Measurements from ENCODE around the gene ADAMTSL1.
A peak's percentile ranks its signal among the peaks of the same experiment; 100 is the strongest.

ADAMTSL1 gene

GRCh38 chr9:18834740-18835361 lies 360.9 kb downstream of the ADAMTSL1 start:
- ATAC-seq (ENCODE audit: insufficient read depth, low read depth), result no peak
- no peak for TF ChIP-seq EZH2 (IDR thresholded peaks at IDR 0.05; ENCODE audit: borderline replicate concordance, low read depth, low read length, severe bottlenecking)
- TF ChIP-seq, protein P1, sequence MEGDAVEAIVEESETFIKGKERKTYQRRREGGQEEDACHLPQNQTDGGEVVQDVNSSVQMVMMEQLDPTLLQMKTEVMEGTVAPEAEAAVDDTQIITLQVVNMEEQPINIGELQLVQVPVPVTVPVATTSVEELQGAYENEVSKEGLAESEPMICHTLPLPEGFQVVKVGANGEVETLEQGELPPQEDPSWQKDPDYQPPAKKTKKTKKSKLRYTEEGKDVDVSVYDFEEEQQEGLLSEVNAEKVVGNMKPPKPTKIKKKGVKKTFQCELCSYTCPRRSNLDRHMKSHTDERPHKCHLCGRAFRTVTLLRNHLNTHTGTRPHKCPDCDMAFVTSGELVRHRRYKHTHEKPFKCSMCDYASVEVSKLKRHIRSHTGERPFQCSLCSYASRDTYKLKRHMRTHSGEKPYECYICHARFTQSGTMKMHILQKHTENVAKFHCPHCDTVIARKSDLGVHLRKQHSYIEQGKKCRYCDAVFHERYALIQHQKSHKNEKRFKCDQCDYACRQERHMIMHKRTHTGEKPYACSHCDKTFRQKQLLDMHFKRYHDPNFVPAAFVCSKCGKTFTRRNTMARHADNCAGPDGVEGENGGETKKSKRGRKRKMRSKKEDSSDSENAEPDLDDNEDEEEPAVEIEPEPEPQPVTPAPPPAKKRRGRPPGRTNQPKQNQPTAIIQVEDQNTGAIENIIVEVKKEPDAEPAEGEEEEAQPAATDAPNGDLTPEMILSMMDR (IDR thresholded peaks at IDR 0.05; ENCODE audit: borderline replicate concordance, extremely low read depth, low read length, poor library complexity, severe bottlenecking), result no peak
- Histone ChIP-seq H3K4me1 (ENCODE audit: insufficient read depth, low read length) (no peaks in the 10 kb centered on the region), H3K79me2 (ENCODE audit: insufficient read depth, low read length) (no peaks in the 10 kb centered on the region), H3K4me2 (ENCODE audit: insufficient read depth, low read length) (no peak overlapping the region), H3K9ac (ENCODE audit: low read depth, low read length) (no peak overlapping the region), H2AFZ (ENCODE audit: low read depth, low read length) (no peak overlapping the region), H3K9me3 (ENCODE audit: insufficient read depth, low read length, severe bottlenecking) (no peaks in the 10 kb centered on the region), H3K4me3 (ENCODE audit: low read depth in 1 of 2, low read length in 2 of 2) (no peak overlapping the region), H3K36me3 (ENCODE audit: insufficient read depth, low read length) (no peaks in the 10 kb centered on the region), H3K27ac (ENCODE audit: low read length) (no peak overlapping the region), H3K27me3 (ENCODE audit: insufficient read depth, low read length, poor library complexity) (no peaks in the 10 kb centered on the region), H4K20me1 (ENCODE audit: insufficient read depth, low read length) (no peaks in the 10 kb centered on the region)
- DNase-seq, result no peak

DNA sequence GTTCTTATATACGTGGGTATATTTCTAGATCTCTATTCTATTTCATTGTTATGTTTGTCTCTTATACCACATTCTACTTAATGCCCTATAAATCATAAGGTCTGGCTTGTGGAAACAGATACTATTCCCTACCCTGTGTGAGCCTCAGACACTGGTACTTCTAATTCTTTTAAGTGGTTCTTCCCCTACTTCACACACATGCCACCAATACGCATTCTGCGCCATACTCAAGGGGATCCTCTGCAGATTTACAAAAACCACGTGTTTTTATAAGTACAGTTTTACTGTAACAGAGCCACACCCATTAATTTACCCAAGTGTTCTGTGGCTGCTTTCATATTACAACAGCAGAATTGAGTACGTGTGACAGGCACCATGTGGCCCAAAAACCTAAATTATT lies 363.4 kb downstream of the ADAMTSL1 start:
- DNase-seq (peak; percentile 10), ATAC-seq (ENCODE audit: insufficient read depth, low read depth) (peak; percentile 63; the same call in 2 of the 3 replicates)
- Histone ChIP-seq H3K4me1 (ENCODE audit: insufficient read depth, low read length) (no peaks in the 10 kb centered on the region), H3K79me2 (ENCODE audit: insufficient read depth, low read length) (no peaks in the 10 kb centered on the region), H3K9me3 (ENCODE audit: insufficient read depth, low read length, severe bottlenecking) (no peaks in the 10 kb centered on the region), H4K20me1 (ENCODE audit: insufficient read depth, low read length) (no peaks in the 10 kb centered on the region), H3K27ac (ENCODE audit: low read length) (no peak overlapping the region), H2AFZ (ENCODE audit: low read depth, low read length) (no peak overlapping the region), H3K4me2 (ENCODE audit: insufficient read depth, low read length) (no peak overlapping the region), H3K9ac (ENCODE audit: low read depth, low read length) (no peak overlapping the region), H3K4me3 (ENCODE audit: low read depth in 1 of 2, low read length in 2 of 2) (no peak overlapping the region), H3K27me3 (ENCODE audit: insufficient read depth, low read length, poor library complexity) (no peaks in the 10 kb centered on the region), H3K36me3 (ENCODE audit: insufficient read depth, low read length) (no peaks in the 10 kb centered on the region)
- TF ChIP-seq, protein P1 (IDR thresholded peaks at IDR 0.05; ENCODE audit: borderline replicate concordance, extremely low read depth, low read length, poor library complexity, severe bottlenecking), result no peak
- TF ChIP-seq EZH2 (IDR thresholded peaks at IDR 0.05; ENCODE audit: borderline replicate concordance, low read depth, low read length, severe bottlenecking), result no peak

DNA sequence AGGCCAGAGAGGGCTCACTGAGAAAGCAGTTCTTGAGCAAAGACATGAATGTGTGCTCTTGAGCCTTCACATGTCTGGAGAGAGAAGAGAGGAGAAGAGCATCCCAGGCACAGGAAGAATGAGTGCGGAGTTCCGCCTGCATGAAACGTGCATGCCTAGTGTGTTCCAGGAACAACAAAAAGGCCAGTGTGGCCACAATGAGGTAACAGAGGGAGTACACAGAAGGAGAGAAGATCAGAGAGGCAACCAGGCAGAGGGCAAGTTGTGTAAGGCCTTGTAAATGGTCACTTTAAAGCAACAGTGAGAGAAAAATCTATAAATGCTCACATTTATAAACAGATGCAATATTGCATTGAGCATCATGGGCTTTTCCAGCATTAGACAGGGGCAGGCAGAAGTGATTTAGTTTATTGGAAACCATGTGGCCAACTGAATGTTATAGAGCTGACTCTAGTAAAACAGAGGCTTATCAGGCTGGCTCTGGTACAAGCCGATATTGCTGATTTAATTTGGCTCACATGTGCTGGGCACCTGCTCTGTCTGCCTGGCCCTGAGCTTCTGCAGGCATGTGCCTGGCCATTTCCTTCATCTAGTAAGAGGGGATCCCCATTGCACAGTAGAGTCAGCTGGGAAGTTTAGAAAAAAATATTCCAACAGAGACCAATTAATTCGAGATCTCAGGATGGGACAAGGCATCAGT lies 373.8 kb downstream of the ADAMTSL1 start:
- Histone ChIP-seq H4K20me1 (ENCODE audit: insufficient read depth, low read length) (no peaks in the 10 kb centered on the region), H3K27me3 (ENCODE audit: insufficient read depth, low read length, poor library complexity) (no peaks in the 10 kb centered on the region), H2AFZ (ENCODE audit: low read depth, low read length) (no peak overlapping the region), H3K9ac (ENCODE audit: low read depth, low read length) (no peak overlapping the region), H3K27ac (ENCODE audit: low read length) (no peak overlapping the region), H3K4me2 (ENCODE audit: insufficient read depth, low read length) (no peak overlapping the region), H3K4me3 (ENCODE audit: low read depth in 1 of 2, low read length in 2 of 2) (no peak overlapping the region), H3K36me3 (ENCODE audit: insufficient read depth, low read length) (no peaks in the 10 kb centered on the region), H3K9me3 (ENCODE audit: insufficient read depth, low read length, severe bottlenecking) (no peaks in the 10 kb centered on the region), H3K79me2 (ENCODE audit: insufficient read depth, low read length) (no peaks in the 10 kb centered on the region), H3K4me1 (ENCODE audit: insufficient read depth, low read length) (no peaks in the 10 kb centered on the region)
- no peak for TF ChIP-seq EZH2 (IDR thresholded peaks at IDR 0.05; ENCODE audit: borderline replicate concordance, low read depth, low read length, severe bottlenecking)
- TF ChIP-seq, protein P1 (IDR thresholded peaks at IDR 0.05; ENCODE audit: borderline replicate concordance, extremely low read depth, low read length, poor library complexity, severe bottlenecking), result no peak
- no peak for DNase-seq
- ATAC-seq (ENCODE audit: insufficient read depth, low read depth), result no peak

Measured in DND-41 (cell line).